Spleen (tissue), 7 donors: ENCODE measurements around the gene PTMS.

ENCODE experiments used
- POLR2AphosphoS5 ChIP-seq, 3 donors: sonication (generic); formaldehyde crosslinking; IDR thresholded peaks; one replicate each; pipeline ENCODE4 v1.5.1; 2017; ENCODE audit warnings: antibody characterized with exemption in 3 of 3
- TF ChIP-seq, protein P1 (sequence below), 11 experiments: fragments of 200-600 bp in 7 of 11; fragments of 450-650 bp in 4 of 11; sonication (generic) in 4 of 11; IDR thresholded peaks in 8 of 11; conservative IDR thresholded peaks in 3 of 11; 1 replicate in 7 of 11; 2 replicates in 4 of 11; pipeline versions ENCODE4 v1.4.0 to v1.8.0; 2016 to 2021; ENCODE audit warnings: antibody characterized with exemption in 11 of 11, inconsistent platforms in 4 of 11, mild to moderate bottlenecking in 1 of 11
- donor health status: DM: no; HTN: no; CAD: no; lungs with moderate emphysema.
- donor health status: DM: no; HTN: no; CAD: no.
- donor health status: DM: no; HTN: no; CAD: no.

DNA sequence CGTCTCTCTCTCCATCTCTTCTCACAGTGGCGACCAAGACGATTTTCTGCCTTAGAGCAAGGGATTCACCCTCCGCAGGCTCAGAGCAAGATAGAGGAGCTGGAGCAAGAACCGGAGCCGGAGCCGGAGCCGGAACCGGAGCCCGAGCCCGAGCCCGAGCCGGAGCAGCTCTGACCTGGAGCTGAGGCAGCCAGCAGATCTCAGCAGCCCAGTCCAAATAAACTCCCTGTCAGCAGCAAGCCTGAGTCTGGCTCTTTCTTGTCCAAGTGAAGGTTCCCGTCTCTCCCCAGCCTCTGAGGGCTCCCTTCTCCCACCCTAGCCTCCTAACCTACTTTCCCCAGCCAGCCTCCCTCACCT is 12.0 kb downstream of the PTMS start:
- TF ChIP-seq, protein P1, sequence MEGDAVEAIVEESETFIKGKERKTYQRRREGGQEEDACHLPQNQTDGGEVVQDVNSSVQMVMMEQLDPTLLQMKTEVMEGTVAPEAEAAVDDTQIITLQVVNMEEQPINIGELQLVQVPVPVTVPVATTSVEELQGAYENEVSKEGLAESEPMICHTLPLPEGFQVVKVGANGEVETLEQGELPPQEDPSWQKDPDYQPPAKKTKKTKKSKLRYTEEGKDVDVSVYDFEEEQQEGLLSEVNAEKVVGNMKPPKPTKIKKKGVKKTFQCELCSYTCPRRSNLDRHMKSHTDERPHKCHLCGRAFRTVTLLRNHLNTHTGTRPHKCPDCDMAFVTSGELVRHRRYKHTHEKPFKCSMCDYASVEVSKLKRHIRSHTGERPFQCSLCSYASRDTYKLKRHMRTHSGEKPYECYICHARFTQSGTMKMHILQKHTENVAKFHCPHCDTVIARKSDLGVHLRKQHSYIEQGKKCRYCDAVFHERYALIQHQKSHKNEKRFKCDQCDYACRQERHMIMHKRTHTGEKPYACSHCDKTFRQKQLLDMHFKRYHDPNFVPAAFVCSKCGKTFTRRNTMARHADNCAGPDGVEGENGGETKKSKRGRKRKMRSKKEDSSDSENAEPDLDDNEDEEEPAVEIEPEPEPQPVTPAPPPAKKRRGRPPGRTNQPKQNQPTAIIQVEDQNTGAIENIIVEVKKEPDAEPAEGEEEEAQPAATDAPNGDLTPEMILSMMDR (IDR thresholded peaks at IDR 0.05 in 8 of 11, conservative IDR thresholded peaks at IDR 0.05 in 3 of 11): no peak
- TF ChIP-seq POLR2AphosphoS5 (IDR thresholded peaks at IDR 0.05): no peak
